Psoas muscle (tissue), 8 donors: Measurements from ENCODE around the gene AADACL3. TPM values are rescaled to one million over a fixed set of nuclear protein-coding genes. Genes with fewer than 3 reads are reported as not detected.

ENCODE experiments used
- ATAC-seq, 4 donors: fragments of 200-7000 bp; cut with Tn5 transposase; one replicate each; pipeline ENCODE4 v1.9.1; 2020; ENCODE audit warnings: moderate library complexity in 3 of 4, mild to moderate bottlenecking in 2 of 4
- DNase-seq, 2 donors: peaks; one replicate each; pipeline ENCODE4 v3.0.0-alpha.2; 2020
- H3K27ac ChIP-seq: fragments of 200-600 bp; one replicate; pipeline ENCODE4 v1.8.0; 2022
- H3K27me3 ChIP-seq, 3 donors: fragments of 200-600 bp in 1 of 3; one replicate each; pipeline versions ENCODE4 v1.6.1 to v1.8.0; 2013 to 2022; ENCODE audit warnings: low read length in 2 of 3, mild to moderate bottlenecking in 2 of 3, moderate library complexity in 1 of 3; ENCODE audit not compliant: insufficient read depth in 3 of 3
- H3K36me3 ChIP-seq, 2 donors: fragments of 200-600 bp in 1 of 2; one replicate each; pipeline versions ENCODE4 v1.6.1 to v1.8.0; 2013 to 2022; ENCODE audit warnings: low read depth in 1 of 2, mild to moderate bottlenecking in 1 of 2, moderate library complexity in 1 of 2; ENCODE audit not compliant: insufficient read depth in 1 of 2
- H3K4me1 ChIP-seq: fragments of 200-600 bp; one replicate; pipeline ENCODE4 v1.8.0; 2022
- H3K4me3 ChIP-seq: fragments of 200-600 bp; one replicate; pipeline ENCODE4 v1.8.0; 2022; ENCODE audit warnings: mild to moderate bottlenecking
- H3K9me3 ChIP-seq: fragments of 200-600 bp; one replicate; pipeline ENCODE4 v1.8.0; 2022
- CTCF ChIP-seq: fragments of 200-600 bp; IDR thresholded peaks from one replicate; pipeline ENCODE4 v1.8.0; 2022; ENCODE audit warnings: antibody characterized with exemption
- WGBS, 3 donors: extraction: QIAGEN DNeasy Blood & Tissue Kit; methylation state at CpG; one replicate each; pipeline versions ENCODE4 v1.1.6 to v1.1.7; 2013; 5-methylcytosine and 5-hydroxymethylcytosine counted together
- intact Hi-C, 2 donors: fragments of 100-400 bp; cut with DNase I; formaldehyde crosslinking; loops; one replicate each; pipeline versions ENCODE4 v1.11.0 to v1.14.2; 2022
- polyA plus RNA-seq, 3 donors: library from polyadenylated mRNA; stranded (reverse); fragments of 200-250 nt; gene quantifications; one replicate each; pipeline ENCODE4 v1.2.3, GENCODE V29; 2013
- total RNA-seq, 4 donors: library from RNA; stranded (reverse); fragmentation: NEBNext Ultra II Directional in 2 of 4; extraction: Animal tissue kit (Norgen Biotek cat#: 25700) in 2 of 4; gene quantifications; one replicate each; pipeline versions ENCODE4 v1.2.1 to v1.2.4, GENCODE V29; 2021 to 2023
- donor health status: healthy with polysubstance abuse.
- donor health status: DM: no; HTN: no; CAD: no; lungs with moderate emphysema.
- donor health status: Bipolar disorder and iron deficiency.
- donor health status: healthy.
- donor health status: DM: yes; HTN: yes; CAD: no.
- donor health status: DM: no; HTN: no; CAD: no.
- donor health status: DM: no; HTN: no; CAD: no.
- donor health status: DM: yes; HTN: yes; CAD: no.

Gene AADACL3
- total and polyA plus RNA-seq, 7 donors, result not detected

GRCh38 chr1:12748778-12749355 is 33.0 kb downstream of the AADACL3 start:
- ATAC-seq (no peak), DNase-seq (no peak)
- Histone ChIP-seq H3K27me3 (peaks cover 0 to 6% (median 0%) of the 10 kb centered on the region in 3 donors), H3K4me3 (no peak overlapping the region), H3K36me3 (no peaks in the 10 kb centered on the region), H3K4me1 (no peaks in the 10 kb centered on the region), H3K9me3 (peaks cover 21% of the 10 kb centered on the region), H3K27ac (no peak overlapping the region)
- intact Hi-C loops, result no loop called here
- TF ChIP-seq CTCF, result no peak

- no peaks in the 10 kb centered on the region for H3K36me3 ChIP-seq
- DNase-seq (no peak), ATAC-seq (no peak)
- H3K4me1 ChIP-seq, result no peaks in the 10 kb centered on the region
- peaks cover 0 to 10% (median 0%) of the 10 kb centered on the region in 3 donors for H3K27me3 ChIP-seq
- H3K9me3 ChIP-seq, result peaks cover 5% of the 10 kb centered on the region
- intact Hi-C loops, result no loop called here
- H3K27ac ChIP-seq, result no peak overlapping the region
- TF ChIP-seq CTCF, result no peak
- WGBS, 3 donors, result 79 to 89% (median 83%) methylated on average over 4 of the region's 4 CpGs
- no peak overlapping the region for H3K4me3 ChIP-seq
Measured at GRCh38 chr1:12754738-12755137, 38.8 kb downstream of the AADACL3 start.

GRCh38 chr1:12756273-12756672 is 40.4 kb downstream of the AADACL3 start:
- Histone ChIP-seq H3K27ac (no peak overlapping the region), H3K27me3 (peaks cover 0 to 5% (median 0%) of the 10 kb centered on the region in 3 donors), H3K36me3 (no peaks in the 10 kb centered on the region), H3K9me3 (no peaks in the 10 kb centered on the region), H3K4me3 (no peak overlapping the region), H3K4me1 (no peaks in the 10 kb centered on the region)
- WGBS, 3 donors, result 51 to 73% (median 72%) methylated on average over 2 of the region's 2 CpGs
- TF ChIP-seq CTCF, result no peak
- DNase-seq (no peak), ATAC-seq (no peak)
- intact Hi-C loops, result no loop called here

GRCh38 chr1:12756768-12757413 is 41.0 kb downstream of the AADACL3 start:
- DNase-seq (no peak), ATAC-seq (no peak)
- Histone ChIP-seq H3K36me3 (no peaks in the 10 kb centered on the region), H3K4me1 (no peaks in the 10 kb centered on the region), H3K27me3 (peaks cover 0 to 5% (median 0%) of the 10 kb centered on the region in 3 donors), H3K9me3 (no peaks in the 10 kb centered on the region), H3K27ac (no peak overlapping the region), H3K4me3 (no peak overlapping the region)
- intact Hi-C loops, result no loop called here
- no peak for TF ChIP-seq CTCF
- WGBS, 3 donors, result 70 to 78% (median 75%) methylated on average over 6 of the region's 6 CpGs

- no peak for ATAC-seq
- no peaks in the 10 kb centered on the region for H3K4me1 ChIP-seq
- peaks cover 0 to 5% (median 0%) of the 10 kb centered on the region in 3 donors for H3K27me3 ChIP-seq
- H3K27ac ChIP-seq, result no peak overlapping the region
- TF ChIP-seq CTCF, result no peak
- no peaks in the 10 kb centered on the region for H3K9me3 ChIP-seq
- no peak for DNase-seq
- intact Hi-C loops, result no loop called here
- WGBS, 3 donors, result 70 to 75% (median 70%) methylated on average over 6 of the region's 6 CpGs
- no peaks in the 10 kb centered on the region for H3K36me3 ChIP-seq
- no peak overlapping the region for H3K4me3 ChIP-seq
Measured at GRCh38 chr1:12757836-12758235, 41.9 kb downstream of the AADACL3 start.
